HepG2 (cell line): ENCODE measurements around the gene GAPDH. TPM values are rescaled to one million over a fixed set of nuclear protein-coding genes. Genes with fewer than 3 reads are reported as not detected.

ENCODE experiments used
- CENPBD1 ChIP-seq: sonication (generic); formaldehyde crosslinking; IDR thresholded peaks from 2 replicates; pipeline ENCODE4 v1.8.0; 2022; ENCODE audit warnings: missing genetic modification reagents, low read depth, mild to moderate bottlenecking, borderline replicate concordance
- CTCF ChIP-seq: sonication (generic); formaldehyde crosslinking; IDR thresholded peaks from 2 replicates; pipeline ENCODE4 v1.5.0; 2020; ENCODE audit warnings: mild to moderate bottlenecking, missing genetic modification reagents, moderate library complexity
- E2F2 ChIP-seq: sonication (generic); formaldehyde crosslinking; IDR thresholded peaks from 2 replicates; pipeline ENCODE4 v1.4.0; 2020; ENCODE audit warnings: missing genetic modification reagents, borderline replicate concordance
- GABPA ChIP-seq, 2 experiments: IDR thresholded peaks; 2 replicates each; pipeline ENCODE4 v1.6.1; 2011 to 2016; ENCODE audit warnings: low read depth in 2 of 2, low read length in 1 of 2, missing biosample characterization in 1 of 2, missing genetic modification characterization in 1 of 2
- MAZ ChIP-seq, 2 experiments: sonication (generic) in 1 of 2; formaldehyde crosslinking in 1 of 2; IDR thresholded peaks; 2 replicates each; pipeline versions ENCODE4 v1.5.0 to v1.6.1; 2012 to 2020; ENCODE audit warnings: low read depth in 2 of 2, mild to moderate bottlenecking in 2 of 2, borderline replicate concordance in 1 of 2, improper control_type of control experiment in 1 of 2, low read length in 1 of 2, missing genetic modification reagents in 1 of 2, moderate library complexity in 1 of 2
- MEF2D ChIP-seq: sonication (generic); formaldehyde crosslinking; IDR thresholded peaks from 2 replicates; pipeline ENCODE4 v1.5.1; 2020; ENCODE audit warnings: mild to moderate bottlenecking, missing genetic modification reagents
- RAD21 ChIP-seq: fragments of 450-650 bp; formaldehyde crosslinking; IDR thresholded peaks from 2 replicates; pipeline ENCODE4 v1.5.0; 2020; ENCODE audit warnings: mild to moderate bottlenecking
- STAG1 ChIP-seq: sonication (generic); formaldehyde crosslinking; IDR thresholded peaks from 2 replicates; pipeline ENCODE4 v1.4.0; 2020; ENCODE audit warnings: missing genetic modification reagents
- TFAP4 ChIP-seq: sonication (generic); IDR thresholded peaks from 2 replicates; pipeline ENCODE4 v1.6.1; 2016; ENCODE audit warnings: low read depth, borderline replicate concordance
- USF2 ChIP-seq, 2 experiments: sonication (generic) in 1 of 2; formaldehyde crosslinking in 1 of 2; IDR thresholded peaks; 2 replicates each; pipeline versions ENCODE4 v1.5.1 to v1.6.1; 2011 to 2020; ENCODE audit warnings: borderline replicate concordance in 1 of 2, low read depth in 1 of 2, low read length in 1 of 2, mild to moderate bottlenecking in 1 of 2, missing genetic modification reagents in 1 of 2, moderate library complexity in 1 of 2
- ZNF24 ChIP-seq: fragments of 450-650 bp; IDR thresholded peaks from 2 replicates; pipeline ENCODE4 v1.6.1; 2017; ENCODE audit warnings: antibody characterized with exemption, mild to moderate bottlenecking
- ZNF574 ChIP-seq: sonication (generic); formaldehyde crosslinking; IDR thresholded peaks from 2 replicates; pipeline ENCODE4 v1.4.0; 2020; ENCODE audit warnings: missing genetic modification reagents
- ZNF770 ChIP-seq: sonication (generic); formaldehyde crosslinking; IDR thresholded peaks from 2 replicates; pipeline ENCODE4 v1.5.0; 2020; ENCODE audit warnings: mild to moderate bottlenecking, missing genetic modification reagents
- polyA plus RNA-seq, 8 experiments: library from polyadenylated mRNA; depleted of rRNA in 3 of 8; stranded (reverse) in 7 of 8; unstranded in 1 of 8; fragments of >200 nt; fragmentation: Illumina TruSeq in 4 of 8; extraction: Trizol in 4 of 8; gene quantifications; 2 replicates each; pipeline versions ENCODE4 v1.2.1 to v1.2.3, GENCODE V29; 2011 to 2016; ENCODE audit warnings: low read depth in 4 of 8, missing spikeins in 1 of 8, mixed read lengths in 1 of 8; ENCODE audit not compliant: insufficient read depth in 1 of 8
- total RNA-seq, 5 experiments: library from RNA; depleted of rRNA; stranded (reverse); fragments of >200 nt; fragmentation: Illumina TruSeq; extraction: Trizol; gene quantifications; 2 replicates each; pipeline ENCODE4 v1.2.3, GENCODE V29; 2016; ENCODE audit warnings: low read depth in 1 of 5

GAPDH gene
- total and polyA plus RNA-seq, 2 of the 13 experiments (the other 11 are each of a cell fraction or from before 2014, with no cell fraction given) = 3,038 to 12,722 TPM

- TF ChIP-seq CENPBD1 (no peak), GABPA (IDR thresholded peaks at IDR 0.05; ENCODE audit: low read depth, low read length) (no peak), GABPA (CRISPR knock-in tag; IDR thresholded peaks at IDR 0.05; ENCODE audit: low read depth) (0 out of 2 replicates have a peak, but pooled peaks have one; percentile 35), RAD21 (CRISPR knock-in tag) (peak; percentile 47; the same call in 1 of the 2 replicates), CTCF (CRISPR knock-in tag) (peak; percentile 84), E2F2 (CRISPR knock-in tag) (no peak), ZNF24 (0 out of 2 replicates have a peak, but pooled peaks have one; percentile 19), ZNF770 (no peak), MEF2D (no peak), STAG1 (CRISPR knock-in tag) (peak; percentile 41), USF2 (IDR thresholded peaks at IDR 0.05; ENCODE audit: low read depth, low read length) (no peak), USF2 (CRISPR knock-in tag; IDR thresholded peaks at IDR 0.05; ENCODE audit: borderline replicate concordance) (no peak), MAZ (IDR thresholded peaks at IDR 0.05; ENCODE audit: borderline replicate concordance, low read depth, low read length) (0 out of 2 replicates have a peak, but pooled peaks have one; percentile 40), MAZ (CRISPR knock-in tag; IDR thresholded peaks at IDR 0.05; ENCODE audit: low read depth) (no peak), TFAP4 (no peak), ZNF574 (CRISPR knock-in tag) (0 out of 2 replicates have a peak, but pooled peaks have one; percentile 23)
Observed at GRCh38 chr12:6570264-6570887, 36.1 kb downstream of the GAPDH start (continued).
